Cardiac septum (tissue), 1 donor: Measurements from ENCODE around the gene HOXA3. TPM values are rescaled to one million over a fixed set of nuclear protein-coding genes. Genes with fewer than 3 reads are reported as not detected.

Experiments
- DNase-seq: peaks from one replicate; pipeline ENCODE4 v3.0.0-alpha.2; 2020; ENCODE audit warnings: low spot score
- intact Hi-C: fragments of 100-400 bp; cut with DNase I; formaldehyde crosslinking; loops from one replicate; pipeline ENCODE4 v1.14.0; 2022
- total RNA-seq: library from RNA; stranded (reverse); fragmentation: NEBNext Ultra II Directional; extraction: Animal tissue kit (Norgen Biotek cat#: 25700); gene quantifications from one replicate; pipeline ENCODE4 v1.2.1, GENCODE V29; 2021
- donor health status: DM: no; HTN: no; CAD: no.

HOXA3 gene
- total RNA-seq, 1 donor from 2014 or later = 0.40 TPM

GRCh38 chr7:27091941-27092818, 60.2 kb downstream of the HOXA3 start:
- DNase-seq = no peak
- intact Hi-C loops = no loop called here

- no peak for DNase-seq
- intact Hi-C loops = no loop called here
Measured at GRCh38 chr7:27091105-27091504, 61.3 kb downstream of the HOXA3 start.

GRCh38 chr7:27088002-27088922, 64.1 kb downstream of the HOXA3 start:
- no peak for DNase-seq
- intact Hi-C loops = no loop called here

DNA sequence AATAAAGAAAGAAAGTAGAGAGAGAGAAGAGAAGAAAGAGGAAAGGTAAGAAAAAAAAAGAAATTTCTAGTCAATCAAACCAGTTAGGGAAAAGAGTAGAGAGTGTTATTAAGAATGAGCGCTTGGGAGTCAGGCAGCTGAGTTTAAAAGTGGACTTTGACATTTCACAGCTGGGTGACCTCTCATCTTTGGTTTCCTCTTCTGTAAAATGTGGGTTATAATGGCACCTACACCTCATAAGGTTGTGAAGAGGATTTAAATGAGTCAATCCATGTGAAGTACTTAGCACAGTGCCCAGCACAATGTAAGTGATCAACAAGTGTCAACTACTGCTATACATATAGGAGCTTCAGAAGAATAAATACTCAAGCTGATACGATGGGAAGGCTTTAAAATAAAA, 68.7 kb downstream of the HOXA3 start:
- intact Hi-C loops = no loop called here
- no peak for DNase-seq

DNA sequence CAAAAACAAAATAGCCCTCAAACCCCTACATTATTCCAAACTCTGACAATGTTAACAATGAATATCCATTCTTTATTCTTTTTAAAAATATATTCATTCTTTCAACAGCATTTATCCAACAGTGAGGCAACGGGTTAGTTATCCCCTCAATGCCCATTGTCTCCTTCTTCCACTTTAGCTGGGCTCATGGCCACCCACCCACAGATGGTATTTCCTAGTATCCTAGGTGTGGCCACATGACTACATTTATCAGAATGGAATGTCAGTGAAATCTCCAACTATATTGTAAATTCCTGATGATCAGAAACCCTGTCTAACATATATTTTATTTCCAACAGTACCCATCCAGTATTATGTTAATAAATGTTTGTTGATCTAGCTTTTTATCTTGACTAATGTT, 70.2 kb downstream of the HOXA3 start:
- DNase-seq = no peak
- intact Hi-C loops = no loop called here

GRCh38 chr7:27080844-27081436, 71.4 kb downstream of the HOXA3 start:
- DNase-seq = no peak
- intact Hi-C loops = no loop called here

- DNase-seq = no peak
- intact Hi-C loops = no loop called here
Measured at GRCh38 chr7:27079234-27079975, 73.0 kb downstream of the HOXA3 start.

GRCh38 chr7:27078616-27079233, 73.7 kb downstream of the HOXA3 start:
- intact Hi-C loops = no loop called here

DNA sequence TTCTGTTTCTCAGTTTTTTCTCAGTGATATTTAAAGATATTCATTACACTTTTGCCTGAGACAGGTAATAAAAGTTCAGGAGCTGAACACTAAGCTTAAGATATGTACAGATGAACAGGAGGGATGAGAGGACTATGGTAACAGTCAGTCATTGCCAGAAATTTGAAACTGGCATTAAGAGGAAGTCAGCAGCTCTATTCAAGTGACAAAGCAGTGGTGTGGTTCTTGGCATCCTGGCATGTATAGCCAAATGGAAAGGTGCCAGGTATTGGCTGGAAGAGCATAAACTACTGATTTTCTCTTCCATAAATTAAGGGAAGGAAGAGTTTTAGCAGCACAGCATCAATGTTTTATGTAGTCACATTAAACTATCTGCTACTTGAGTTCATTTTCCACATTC, 79.3 kb downstream of the HOXA3 start:
- intact Hi-C loops = no loop called here
- no peak for DNase-seq

More at GRCh38 chr7:27078616-27079233, 73.7 kb downstream of the HOXA3 start:
- no peak for DNase-seq

- no peak for DNase-seq
- intact Hi-C loops = no loop called here
Measured at GRCh38 chr7:27071622-27072390, 80.6 kb downstream of the HOXA3 start.

GRCh38 chr7:27068259-27068658, 84.1 kb downstream of the HOXA3 start:
- DNase-seq = no peak
- intact Hi-C loops = no loop called here

- DNase-seq = no peak
- intact Hi-C loops = no loop called here
Measured at GRCh38 chr7:27066148-27066547, 86.2 kb downstream of the HOXA3 start.

DNA sequence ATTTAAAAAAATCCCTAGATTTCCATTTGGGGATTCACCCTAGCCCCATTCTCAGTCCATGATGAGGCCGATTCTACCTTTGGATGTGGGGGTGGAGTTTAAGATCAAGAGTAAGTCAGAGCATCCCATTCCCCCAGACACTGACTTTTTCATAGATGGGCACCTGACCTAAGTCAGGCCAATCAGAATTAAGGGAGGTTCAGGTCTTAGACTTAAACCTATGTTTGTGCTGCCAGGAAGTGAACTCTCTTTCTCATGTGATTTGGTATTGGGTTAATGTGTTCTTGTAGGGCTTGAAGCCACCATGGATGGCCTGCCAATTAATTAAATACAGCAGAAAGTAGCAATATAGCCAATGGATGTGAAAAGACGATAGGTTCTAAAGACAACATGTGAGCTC, 86.7 kb downstream of the HOXA3 start:
- intact Hi-C loops = no loop called here
- DNase-seq = no peak

GRCh38 chr7:27064661-27065060, 87.7 kb downstream of the HOXA3 start:
- no peak for DNase-seq
- intact Hi-C loops = no loop called here

- DNase-seq = no peak
- intact Hi-C loops = no loop called here
Measured at GRCh38 chr7:27064159-27064558, 88.2 kb downstream of the HOXA3 start.

DNA sequence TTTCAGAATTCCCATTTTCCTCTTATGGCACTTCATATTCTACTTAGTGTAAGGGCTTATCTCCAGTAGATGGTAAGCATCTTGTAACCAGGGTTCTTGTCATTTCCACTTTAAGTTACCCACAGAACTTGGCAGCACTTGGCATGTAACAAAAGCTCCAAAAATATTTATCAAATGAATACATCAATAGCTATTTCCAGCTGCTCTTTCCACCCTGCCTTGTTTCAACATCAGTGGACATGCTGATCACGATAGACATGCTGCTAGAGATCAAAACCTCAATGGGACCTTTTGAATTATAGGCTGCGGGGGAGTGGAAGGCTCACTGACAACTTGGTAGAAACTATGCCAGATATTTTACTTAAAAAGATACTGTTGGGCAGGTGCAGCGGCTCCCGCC, 89.4 kb downstream of the HOXA3 start:
- intact Hi-C loops = no loop called here
- DNase-seq = no peak
